Suppressor macrophage treated with lipopolysaccharide for 1 hour (primary cell): ENCODE measurements around the gene NT5C1A.

Experiments used
- DNase-seq, 3 donors: peaks; one replicate each; pipeline ENCODE4 v3.0.0-alpha.2; 2020 to 2022

The NT5C1A gene

GRCh38 chr1:39657923-39658485 lies 13.9 kb downstream of the NT5C1A start:
- DNase-seq = peak; percentile 83 to 91 (median 85)

- DNase-seq = no peak
These were observed 14.5 kb downstream of the NT5C1A start for GRCh38 chr1:39657402-39657801.

- DNase-seq = no peak
These were observed 15.5 kb downstream of the NT5C1A start for GRCh38 chr1:39656391-39656790.

- no peak for DNase-seq
These were observed 16.2 kb downstream of the NT5C1A start for GRCh38 chr1:39655578-39656268.

- DNase-seq = no peak
These were observed 17.6 kb downstream of the NT5C1A start for GRCh38 chr1:39654291-39654690.

- DNase-seq = peak; percentile 84 to 86 (median 85)
These were observed 18.3 kb downstream of the NT5C1A start for GRCh38 chr1:39653546-39654031.

- peak; percentile 27 to 50 (median 33) for DNase-seq
These were observed 19.4 kb downstream of the NT5C1A start for GRCh38 chr1:39652554-39652953.

- DNase-seq = no peak
These were observed 19.8 kb downstream of the NT5C1A start for GRCh38 chr1:39652105-39652504.

GRCh38 chr1:39650431-39650830 lies 21.5 kb downstream of the NT5C1A start:
- DNase-seq = no peak

- DNase-seq = no peak
These were observed 22.2 kb downstream of the NT5C1A start for GRCh38 chr1:39649636-39650185.

GRCh38 chr1:39648496-39648895 lies 23.4 kb downstream of the NT5C1A start:
- DNase-seq = no peak

GRCh38 chr1:39647247-39647646 lies 24.7 kb downstream of the NT5C1A start:
- DNase-seq = no peak

GRCh38 chr1:39646232-39647081 lies 25.4 kb downstream of the NT5C1A start:
- no peak for DNase-seq

GRCh38 chr1:39645411-39646043 lies 26.4 kb downstream of the NT5C1A start:
- no peak for DNase-seq

GRCh38 chr1:39643705-39644104 lies 28.2 kb downstream of the NT5C1A start:
- no peak for DNase-seq

- DNase-seq = no peak
These were observed 29.1 kb downstream of the NT5C1A start for GRCh38 chr1:39642796-39643195.

GRCh38 chr1:39640861-39641260 lies 31.0 kb downstream of the NT5C1A start:
- peak in 2 of 3 donors; percentile 22 to 24 for DNase-seq

- peak; percentile 81 to 95 (median 90) for DNase-seq
These were observed 32.4 kb downstream of the NT5C1A start, which contains the start of gene HEYL for GRCh38 chr1:39639305-39640130. HEYL (minus strand) TSS chr1:39639643; CDS start chr1:39639625, 18 bp downstream.

GRCh38 chr1:39638965-39639304 lies 33.0 kb downstream of the NT5C1A start:
- DNase-seq = no peak

GRCh38 chr1:39637361-39637760 lies 34.5 kb downstream of the NT5C1A start:
- no peak for DNase-seq

- no peak for DNase-seq
These were observed 36.1 kb downstream of the NT5C1A start for GRCh38 chr1:39635871-39636210.
